Right lobe of liver (tissue), 4 donors: ENCODE data around the gene SH3GL2.
"Not testable (repeated sequence)": the region's sequence is repeated elsewhere in the genome, so short reads cannot be mapped to it uniquely, and the experiment has no call there.

Source experiments
- CTCF ChIP-seq, 4 donors: fragments of 200-600 bp in 3 of 4; fragments of 450-650 bp in 1 of 4; IDR thresholded peaks; one replicate each; pipeline versions ENCODE4 v1.5.1 to v1.8.0; 2016 to 2022; ENCODE audit warnings: antibody characterized with exemption in 4 of 4, mild to moderate bottlenecking in 2 of 4
- POLR2A ChIP-seq: fragments of 450-650 bp; IDR thresholded peaks from one replicate; pipeline ENCODE4 v1.6.1; 2017; ENCODE audit warnings: antibody characterized with exemption, mild to moderate bottlenecking
- donor health status: DM: no; HTN: no; CAD: no.
- donor health status: DM: no; HTN: no; CAD: no.
- donor health status: DM: no; HTN: yes; CAD: no.

GRCh38 chr9:17765131-17765530, 186.3 kb downstream of the SH3GL2 start:
- TF ChIP-seq POLR2A; CTCF (IDR thresholded peaks at IDR 0.05): not testable (repeated sequence)
